ENCODE data around the gene SLIT3. TPM values are rescaled to one million over a fixed set of nuclear protein-coding genes. Genes with fewer than 3 reads are reported as not detected.

Gene SLIT3
- total and polyA plus RNA-seq, 2 donors (not counting 3 experiments of a cell fraction or from before 2014, with no cell fraction given): 0.90 to 1.0 TPM

GRCh38 chr5:168989731-168990505, 311.0 kb downstream of the SLIT3 start:
- no peak overlapping the region for H3K4me2 ChIP-seq (ENCODE audit: insufficient read depth, low read length)
- H3K9me3 ChIP-seq (replicated peaks; ENCODE audit: control insufficient read depth, insufficient read depth, low read length): no peaks in the 10 kb centered on the region
- H3K4me1 ChIP-seq (ENCODE audit: control insufficient read depth, extremely low read depth, insufficient read depth, low read length): no peaks in the 10 kb centered on the region
- no peak for FAIRE-seq
- H3K4me3 ChIP-seq (replicated peaks in 1 of 3; ENCODE audit: insufficient read depth in 1 of 3, low read depth in 1 of 3, low read length in 3 of 3): no peak overlapping the region
- no peaks in the 10 kb centered on the region for H4K20me1 ChIP-seq (replicated peaks; ENCODE audit: control insufficient read depth, extremely low read depth, insufficient read depth, low read length)
- H3K79me2 ChIP-seq (ENCODE audit: control insufficient read depth, insufficient read depth, low read length): no peaks in the 10 kb centered on the region
- TF ChIP-seq POLR2AphosphoS5 (IDR thresholded peaks at IDR 0.05; ENCODE audit: insufficient read depth, low read depth, low read length) (no peak), MAX (IDR thresholded peaks at IDR 0.05; ENCODE audit: insufficient read depth, insufficient read length) (no peak), POLR2A (IDR thresholded peaks at IDR 0.05; ENCODE audit: low read depth, low read length) (no peak), JUN (IDR thresholded peaks at IDR 0.05; ENCODE audit: borderline replicate concordance, insufficient read depth, insufficient read length, low read depth) (no peak)
- dilution Hi-C loops (cut with MboI; ENCODE audit: extremely low pct_ligation_motif_present, low sequenced_read_pairs) (no loop called here), intact Hi-C loops (cut with micrococcal nuclease) (loop anchor here (5.0 kb wide), 1 partner anchor 172 kb away; no protein-coding TSS in a partner anchor)
- DNase-seq (ENCODE audit: low read depth, low spot score): no peak
- H3K27ac ChIP-seq (ENCODE audit: insufficient read depth, low read depth, low read length): no peak overlapping the region
- peaks cover 0 to 6% of the 10 kb centered on the region in 2 experiments for H3K27me3 ChIP-seq (ENCODE audit: control insufficient read depth in 2 of 2, insufficient read depth in 2 of 2, low read length in 2 of 2)
- H3K9ac ChIP-seq (replicated peaks; ENCODE audit: extremely low read depth, insufficient read depth, low read length): no peak overlapping the region
- no TSS peak for BruUV-seq (replicated peaks)
- POLR2A ChIA-PET: no interaction called here
- CTCF ChIA-PET: interaction anchor here (0.8 to 5.5 kb wide), 8 partner anchors 11 to 1226 kb away, joined by 3 to 92 read pairs (median 6); partner anchors contain the start of gene SPDL1
- H3K9me1 ChIP-seq (replicated peaks; ENCODE audit: control insufficient read depth, extremely low read depth, insufficient read depth, low read length): no peaks in the 10 kb centered on the region
- H2AFZ ChIP-seq (ENCODE audit: low read depth, low read length): no peak overlapping the region
- H3K36me3 ChIP-seq (ENCODE audit: control insufficient read depth in 2 of 2, extremely low read depth in 1 of 2, insufficient read depth in 2 of 2, low read length in 2 of 2): no peaks in the 10 kb centered on the region

GRCh38 chr5:168988699-168989098, 312.2 kb downstream of the SLIT3 start:
- POLR2A ChIA-PET: no interaction called here
- no peak overlapping the region for H2AFZ ChIP-seq (ENCODE audit: low read depth, low read length)

More at GRCh38 chr5:168988699-168989098, 312.2 kb downstream of the SLIT3 start:
- H3K4me3 ChIP-seq (replicated peaks in 1 of 3; ENCODE audit: insufficient read depth in 1 of 3, low read depth in 1 of 3, low read length in 3 of 3): no peak overlapping the region
- no peaks in the 10 kb centered on the region for H4K20me1 ChIP-seq (replicated peaks; ENCODE audit: control insufficient read depth, extremely low read depth, insufficient read depth, low read length)
- DNase-seq (ENCODE audit: low read depth, low spot score) (no peak), FAIRE-seq (no peak)
- H3K27ac ChIP-seq (ENCODE audit: insufficient read depth, low read depth, low read length): no peak overlapping the region
- intact Hi-C loops (cut with micrococcal nuclease): loop anchor here (5.0 kb wide), 1 partner anchor 174 kb away; no protein-coding TSS in a partner anchor
- H3K4me2 ChIP-seq (ENCODE audit: insufficient read depth, low read length): no peak overlapping the region
- dilution Hi-C loops (cut with MboI; ENCODE audit: extremely low pct_ligation_motif_present, low sequenced_read_pairs): no loop called here
- H3K36me3 ChIP-seq (ENCODE audit: control insufficient read depth in 2 of 2, extremely low read depth in 1 of 2, insufficient read depth in 2 of 2, low read length in 2 of 2): no peaks in the 10 kb centered on the region
- H3K9ac ChIP-seq (replicated peaks; ENCODE audit: extremely low read depth, insufficient read depth, low read length): no peak overlapping the region
- BruUV-seq (replicated peaks): no TSS peak
- peaks cover 0 to 6% of the 10 kb centered on the region in 2 experiments for H3K27me3 ChIP-seq (ENCODE audit: control insufficient read depth in 2 of 2, insufficient read depth in 2 of 2, low read length in 2 of 2)
- no peaks in the 10 kb centered on the region for H3K79me2 ChIP-seq (ENCODE audit: control insufficient read depth, insufficient read depth, low read length)
- H3K4me1 ChIP-seq (ENCODE audit: control insufficient read depth, extremely low read depth, insufficient read depth, low read length): no peaks in the 10 kb centered on the region
- H3K9me3 ChIP-seq (replicated peaks; ENCODE audit: control insufficient read depth, insufficient read depth, low read length): no peaks in the 10 kb centered on the region
- TF ChIP-seq POLR2A (IDR thresholded peaks at IDR 0.05; ENCODE audit: low read depth, low read length) (no peak), JUN (IDR thresholded peaks at IDR 0.05; ENCODE audit: borderline replicate concordance, insufficient read depth, insufficient read length, low read depth) (no peak), MYC (IDR thresholded peaks at IDR 0.05; ENCODE audit: low read depth, low read length) (no peak), EZH2 (IDR thresholded peaks at IDR 0.05; ENCODE audit: borderline replicate concordance, low read depth, low read length, severe bottlenecking) (no peak), FOS (IDR thresholded peaks at IDR 0.05; ENCODE audit: borderline replicate concordance, insufficient read depth, low read length) (no peak), MAX (IDR thresholded peaks at IDR 0.05; ENCODE audit: insufficient read depth, insufficient read length) (no peak), CTCF (IDR thresholded peaks at IDR 0.05; ENCODE audit: extremely low read depth in 1 of 2, insufficient read depth in 1 of 2, low read depth in 1 of 2, low read length in 2 of 2) (no peak), GATA2 (IDR thresholded peaks at IDR 0.05; ENCODE audit: insufficient read depth, insufficient read length, low read depth, low read length) (no peak), POLR2AphosphoS5 (IDR thresholded peaks at IDR 0.05; ENCODE audit: insufficient read depth, low read depth, low read length) (no peak)
- CTCF ChIA-PET: interaction anchor here (1.2 to 5.5 kb wide), 5 partner anchors 10 to 595 kb away, joined by 4 to 92 read pairs (median 30); partner anchors contain the start of gene SPDL1
- no peaks in the 10 kb centered on the region for H3K9me1 ChIP-seq (replicated peaks; ENCODE audit: control insufficient read depth, extremely low read depth, insufficient read depth, low read length)
